CD4-positive, alpha-beta T cell treated with Interleukin-21 for 1 hour (primary cell): ENCODE results near the gene HSD17B14.
"Not testable (repeated sequence)": the region's sequence is repeated elsewhere in the genome, so short reads cannot be mapped to it uniquely, and the experiment has no call there.

Source experiments
- DNase-seq: peaks from one replicate; pipeline ENCODE4 v3.0.0-alpha.2; 2020

Gene HSD17B14

DNA sequence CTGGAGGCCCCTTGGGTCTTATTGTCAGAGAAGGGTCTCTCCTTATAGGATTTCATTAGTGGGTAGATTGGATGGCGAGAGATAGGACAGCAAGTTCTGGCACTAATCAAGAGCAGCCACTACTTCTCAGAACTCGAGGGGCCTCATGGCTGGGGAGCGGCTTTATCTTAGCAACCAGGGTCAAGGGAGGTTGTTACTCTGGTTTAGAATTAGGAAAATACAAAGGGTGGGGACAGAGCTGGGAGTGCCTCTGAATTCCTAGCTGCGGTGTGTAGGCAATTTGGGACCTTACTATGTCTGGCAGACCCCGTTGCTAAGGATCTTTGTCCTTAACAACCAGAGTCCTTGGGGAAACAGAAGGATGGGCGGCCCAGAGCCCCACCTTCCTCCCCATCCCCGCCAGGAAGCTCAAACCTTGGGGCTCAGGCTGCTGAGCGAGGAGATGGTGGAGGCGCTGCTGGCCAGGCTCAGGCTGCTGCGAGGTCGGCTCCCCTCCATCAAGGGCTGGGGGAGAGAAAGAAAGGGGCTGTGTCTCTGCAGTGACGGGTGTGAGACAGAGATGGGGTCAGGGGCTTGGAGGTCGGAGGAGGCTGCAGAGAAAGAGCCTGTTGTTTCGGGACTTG lies 30.9 kb upstream of the HSD17B14 start:
- no peak for DNase-seq

GRCh38 chr19:48866692-48867091 lies 30.4 kb upstream of the HSD17B14 start:
- no peak for DNase-seq

GRCh38 chr19:48862827-48863226 lies 26.5 kb upstream of the HSD17B14 start:
- DNase-seq: no peak

GRCh38 chr19:48861313-48861712 lies 25.0 kb upstream of the HSD17B14 start:
- DNase-seq: no peak

DNA sequence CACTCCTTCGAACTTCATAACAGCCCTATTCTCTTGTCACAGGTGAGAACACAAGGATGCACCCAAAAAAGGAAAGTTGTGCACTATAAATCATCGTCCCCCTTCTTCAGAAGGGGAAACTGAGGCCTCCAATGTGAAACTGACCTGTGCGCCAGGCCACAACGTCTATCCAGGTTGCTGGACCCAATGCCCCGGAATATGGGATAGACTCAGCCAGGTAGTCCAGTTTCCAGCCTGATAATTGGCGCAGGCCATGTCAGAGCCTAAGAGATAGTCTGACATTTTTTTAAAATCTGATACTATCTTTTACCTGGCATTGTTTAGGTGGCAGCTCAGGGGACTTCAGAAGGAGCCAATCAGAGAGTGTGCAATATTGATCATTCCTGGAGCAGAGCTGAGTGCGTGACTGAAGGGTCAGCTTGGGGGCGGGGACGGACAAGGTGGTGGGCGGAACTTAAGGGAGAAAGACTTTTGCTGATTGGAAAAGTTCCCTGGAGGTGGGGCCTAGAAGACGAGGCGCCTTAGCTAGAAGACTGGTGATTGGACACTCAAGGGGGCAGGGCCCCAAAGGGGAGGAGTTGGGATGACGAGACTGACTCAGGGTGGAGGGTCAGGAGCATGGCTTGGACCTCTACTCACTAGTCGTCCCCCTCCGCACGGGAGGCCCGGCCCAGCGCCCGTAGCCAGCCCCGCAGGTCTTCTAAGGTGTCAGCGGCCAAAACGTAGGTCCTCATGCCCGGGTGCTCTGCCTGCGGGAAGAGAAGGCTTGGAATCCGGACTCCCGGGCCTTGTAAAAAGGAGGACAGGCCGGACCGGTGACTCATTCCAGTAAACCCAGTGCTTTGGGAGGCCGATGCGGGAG lies 23.7 kb upstream of the HSD17B14 start:
- DNase-seq: peak; percentile 28

- peak; percentile 89 for DNase-seq
These were observed 22.9 kb upstream of the HSD17B14 start for GRCh38 chr19:48858984-48859710.

DNA sequence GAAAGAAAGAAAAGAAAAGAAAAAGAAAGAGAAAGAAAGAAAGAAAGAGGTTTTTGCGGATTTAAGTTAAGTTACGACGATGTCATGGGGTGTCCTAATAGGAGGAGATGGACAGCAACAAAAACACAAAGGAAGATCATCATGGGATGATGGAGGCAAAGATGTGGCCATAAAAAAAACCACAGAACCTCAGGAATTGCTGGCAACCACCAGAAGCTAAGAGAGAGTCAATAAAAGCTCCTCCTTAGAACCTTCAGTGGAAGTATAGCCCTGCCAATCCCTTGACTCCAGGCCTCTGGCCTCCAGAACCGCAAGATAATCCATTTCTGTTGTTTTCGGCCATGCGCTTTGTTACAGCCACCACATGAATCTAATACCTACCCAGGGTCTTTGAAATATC lies 20.6 kb upstream of the HSD17B14 start:
- no peak for DNase-seq

GRCh38 chr19:48854103-48854502 lies 17.8 kb upstream of the HSD17B14 start:
- DNase-seq: no peak

GRCh38 chr19:48853483-48853882 lies 17.2 kb upstream of the HSD17B14 start:
- no peak for DNase-seq

DNA sequence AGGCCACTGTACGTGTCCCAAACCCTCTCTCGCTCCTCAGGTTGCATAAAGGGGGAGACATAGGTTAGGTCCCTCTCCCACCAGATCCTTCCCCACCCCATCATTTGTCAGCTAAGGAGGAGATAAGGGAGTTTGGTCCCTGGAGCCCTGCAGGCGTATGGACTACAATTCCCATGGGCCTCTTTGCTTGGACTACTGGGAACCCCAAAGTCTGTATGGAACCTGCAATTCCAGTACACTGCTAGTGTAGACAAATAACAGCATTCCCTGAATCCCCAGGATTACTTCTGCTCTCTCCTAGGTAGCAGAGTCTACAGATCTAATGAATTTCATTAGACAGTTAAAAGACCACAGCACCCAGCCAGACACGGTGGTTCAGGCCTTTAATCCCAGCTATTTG lies 16.0 kb upstream of the HSD17B14 start:
- no peak for DNase-seq

- not testable (repeated sequence) for DNase-seq
These were observed 10.4 kb upstream of the HSD17B14 start for GRCh38 chr19:48846659-48847058.

DNA sequence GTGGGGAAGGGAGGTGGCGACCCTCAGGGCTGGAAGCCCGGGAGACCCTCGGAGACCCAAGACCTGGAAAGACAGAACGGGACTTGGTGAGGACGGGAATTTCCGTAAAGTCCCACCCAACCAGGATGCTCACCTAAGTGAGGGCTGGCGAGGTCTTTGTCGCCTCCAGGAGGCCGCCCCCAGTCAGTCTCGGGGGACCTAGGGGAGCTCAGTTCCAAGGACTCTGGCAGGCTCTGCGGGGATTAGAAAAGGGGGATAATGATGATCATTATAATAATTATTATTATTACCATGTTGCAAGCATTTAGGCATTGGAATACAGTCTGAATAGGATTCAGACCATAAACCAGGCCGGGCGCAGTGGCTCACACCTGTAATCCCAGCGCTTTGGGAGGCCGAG lies 9.1 kb upstream of the HSD17B14 start:
- DNase-seq: no peak

GRCh38 chr19:48844472-48844871 lies 8.2 kb upstream of the HSD17B14 start:
- no peak for DNase-seq

- peak; percentile 69 for DNase-seq
These were observed 6.5 kb upstream of the HSD17B14 start for GRCh38 chr19:48842789-48843162.

DNA sequence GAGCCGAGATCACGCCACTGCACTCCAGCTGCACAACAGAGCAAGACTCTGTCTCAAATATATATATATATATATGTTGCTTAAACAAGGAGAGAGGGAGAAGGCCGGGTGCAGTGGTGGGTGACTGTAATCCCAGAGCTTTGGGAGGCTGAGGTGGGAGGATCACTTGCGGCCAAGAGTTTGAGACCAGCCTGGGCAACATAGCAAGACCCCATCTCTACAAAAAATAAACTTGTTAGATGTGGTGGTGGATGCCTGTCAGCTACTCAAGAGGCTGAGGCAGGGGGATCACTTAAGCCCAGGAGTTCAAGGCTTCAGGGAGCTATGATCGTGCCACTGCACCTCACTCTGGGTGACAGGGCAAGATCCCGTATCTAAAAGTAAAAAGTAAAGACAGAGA lies 5.3 kb upstream of the HSD17B14 start:
- no peak for DNase-seq

GRCh38 chr19:48841047-48841446 lies 4.8 kb upstream of the HSD17B14 start:
- no peak for DNase-seq

GRCh38 chr19:48837687-48838086 lies 1.4 kb upstream of the HSD17B14 start:
- DNase-seq: no peak

- DNase-seq: peak; percentile 87
These were observed 797 bp upstream of the HSD17B14 start for GRCh38 chr19:48837051-48837524.

DNA sequence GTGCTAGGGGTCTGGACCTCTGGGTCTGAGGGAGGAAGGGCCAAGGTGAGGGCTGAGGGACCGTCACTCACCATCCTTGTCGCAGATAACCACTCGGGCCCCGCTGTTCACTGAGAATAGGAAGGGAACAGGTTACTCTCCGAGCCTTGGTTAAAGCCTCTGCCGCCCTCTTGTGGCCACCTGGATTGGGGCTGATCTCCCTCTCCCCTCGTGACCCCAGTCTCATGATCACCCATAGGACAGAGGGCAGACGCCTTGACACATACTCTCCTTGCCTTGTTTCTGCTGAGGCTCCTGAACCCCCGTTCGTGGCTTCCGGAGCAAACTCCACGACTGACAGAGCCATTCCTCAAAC lies 580 bp downstream of the HSD17B14 start:
- peak; percentile 93 for DNase-seq

- DNase-seq: no peak
These were observed 2.3 kb downstream of the HSD17B14 start for GRCh38 chr19:48833977-48834376.

GRCh38 chr19:48833049-48833448 lies 3.2 kb downstream of the HSD17B14 start:
- no peak for DNase-seq

GRCh38 chr19:48830965-48831364 lies 5.3 kb downstream of the HSD17B14 start:
- no peak for DNase-seq

DNA sequence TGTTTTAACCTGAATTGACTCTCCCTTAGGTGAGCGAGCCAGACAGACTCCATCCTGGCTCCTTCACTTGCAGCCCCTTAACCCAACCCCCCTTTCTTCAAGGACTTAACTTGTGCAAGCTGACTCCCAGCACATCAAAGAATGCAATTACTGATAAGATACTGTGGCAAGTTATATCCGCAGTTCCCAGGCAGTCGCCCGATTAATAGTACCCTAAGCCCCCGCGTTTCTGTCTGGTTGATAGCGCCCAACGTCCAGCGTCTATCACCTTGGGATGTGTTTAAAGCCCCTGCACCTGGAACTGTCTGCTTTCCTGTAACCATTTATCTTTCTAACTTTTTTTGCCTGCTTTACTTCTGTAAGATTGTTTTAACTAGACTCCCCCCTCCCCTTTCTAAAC lies 6.2 kb downstream of the HSD17B14 start:
- no peak for DNase-seq

DNA sequence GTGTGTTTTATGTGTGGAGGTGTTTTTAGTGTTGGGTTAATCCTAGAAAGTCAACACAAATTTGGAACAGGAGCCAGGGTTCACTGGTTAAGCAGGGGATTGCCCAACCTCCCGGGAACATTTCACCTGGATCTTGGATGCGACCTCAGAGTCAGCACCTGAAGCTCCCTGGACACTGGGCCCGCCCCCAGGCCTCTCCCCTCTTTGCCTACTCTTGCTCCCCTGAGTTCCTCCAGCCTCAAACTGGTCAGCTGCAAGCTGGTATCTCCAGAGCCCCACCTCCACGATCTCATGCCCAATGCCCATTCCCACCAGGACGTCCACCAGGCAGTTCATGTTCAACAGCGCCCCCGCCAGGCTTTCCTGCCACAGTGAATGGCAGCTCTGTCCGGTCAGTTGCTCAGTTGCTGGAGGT lies 9.7 kb downstream of the HSD17B14 start:
- no peak for DNase-seq
